GM12873 (cell line): ENCODE measurements around the gene CHTF18.

Source experiments
- CTCF ChIP-seq: IDR thresholded peaks from 2 replicates; pipeline ENCODE4 v1.5.1; 2012; ENCODE audit warnings: low read depth, mild to moderate bottlenecking, moderate library complexity, low read length, control low read depth; ENCODE audit not compliant: insufficient read depth; ENCODE audit errors: missing control alignments

Gene CHTF18

GRCh38 chr16:845351-845745, 56.9 kb downstream of the CHTF18 start:
- TF ChIP-seq CTCF = no peak

- TF ChIP-seq CTCF = no peak
These were observed 58.7 kb downstream of the CHTF18 start for GRCh38 chr16:847151-847550.
